Endothelial cell (in vitro differentiated cells): ENCODE measurements around the gene PACRG. TPM values are rescaled to one million over a fixed set of nuclear protein-coding genes. Genes with fewer than 3 reads are reported as not detected.

Experiments
- DNase-seq: peaks from one replicate; pipeline ENCODE4 v3.0.0; 2021; ENCODE audit warnings: low spot score
- H3K27ac Mint-ChIP-seq: one replicate; pipeline ENCODE4 v1.8.0; 2021; ENCODE audit warnings: mixed read lengths, inconsistent platforms; ENCODE audit not compliant: unreplicated experiment
- H3K27me3 Mint-ChIP-seq: one replicate; pipeline ENCODE4 v1.8.0; 2021; ENCODE audit warnings: mild to moderate bottlenecking, moderate library complexity, mixed read lengths, inconsistent platforms; ENCODE audit not compliant: unreplicated experiment
- H3K36me3 Mint-ChIP-seq: one replicate; pipeline ENCODE4 v1.8.0; 2021; ENCODE audit warnings: mild to moderate bottlenecking, low read depth, mixed read lengths, inconsistent platforms; ENCODE audit not compliant: unreplicated experiment
- H3K4me1 Mint-ChIP-seq: one replicate; pipeline ENCODE4 v1.8.0; 2021; ENCODE audit warnings: mild to moderate bottlenecking, mixed read lengths, inconsistent platforms; ENCODE audit not compliant: unreplicated experiment
- H3K4me3 Mint-ChIP-seq: one replicate; pipeline ENCODE4 v1.8.0; 2021; ENCODE audit warnings: mild to moderate bottlenecking, mixed read lengths, inconsistent platforms; ENCODE audit not compliant: unreplicated experiment
- H3K9me3 Mint-ChIP-seq: one replicate; pipeline ENCODE4 v1.8.0; 2021; ENCODE audit warnings: mixed read lengths, inconsistent platforms; ENCODE audit not compliant: unreplicated experiment
- CTCF ChIP-seq: fragments of 200-600 bp; sonication (generic); IDR thresholded peaks from one replicate; pipeline ENCODE4 v1.5.0; 2021; ENCODE audit warnings: antibody characterized with exemption; ENCODE audit not compliant: unreplicated experiment
- total RNA-seq: library from RNA; stranded (reverse); fragmentation: NEBNext Ultra II Directional; extraction: Animal tissue kit (Norgen Biotek cat#: 25700); gene quantifications from one replicate; pipeline ENCODE4 v1.2.1, GENCODE V29; 2021; ENCODE audit not compliant: unreplicated experiment

The PACRG gene
- total RNA-seq, 1 donor from 2014 or later = 1.1 TPM

GRCh38 chr6:163193326-163193725 lies 465.6 kb downstream of the PACRG start:
- H3K36me3 Mint-ChIP-seq = no peaks in the 10 kb centered on the region
- H3K9me3 Mint-ChIP-seq = no peaks in the 10 kb centered on the region
- no peak overlapping the region for H3K27ac Mint-ChIP-seq
- H3K4me3 Mint-ChIP-seq = no peak overlapping the region
- no peak for TF ChIP-seq CTCF
- no peak for DNase-seq
- peaks cover 9% of the 10 kb centered on the region for H3K4me1 Mint-ChIP-seq
- H3K27me3 Mint-ChIP-seq = peaks cover 10% of the 10 kb centered on the region

- H3K27me3 Mint-ChIP-seq = peaks cover 10% of the 10 kb centered on the region
- peaks cover 9% of the 10 kb centered on the region for H3K4me1 Mint-ChIP-seq
- DNase-seq = no peak
- H3K9me3 Mint-ChIP-seq = no peaks in the 10 kb centered on the region
- H3K27ac Mint-ChIP-seq = no peak overlapping the region
- no peak overlapping the region for H3K4me3 Mint-ChIP-seq
- H3K36me3 Mint-ChIP-seq = no peaks in the 10 kb centered on the region
- TF ChIP-seq CTCF = no peak
These were observed 468.2 kb downstream of the PACRG start for GRCh38 chr6:163195721-163196691.

GRCh38 chr6:163197839-163198238 lies 470.1 kb downstream of the PACRG start:
- Mint-ChIP-seq H3K36me3 (no peaks in the 10 kb centered on the region), H3K27me3 (peaks cover 8% of the 10 kb centered on the region), H3K4me3 (no peak overlapping the region), H3K27ac (no peak overlapping the region), H3K4me1 (no peaks in the 10 kb centered on the region), H3K9me3 (no peaks in the 10 kb centered on the region)
- TF ChIP-seq CTCF = no peak
- no peak for DNase-seq

- Mint-ChIP-seq H3K9me3 (no peaks in the 10 kb centered on the region), H3K36me3 (no peaks in the 10 kb centered on the region), H3K4me1 (no peaks in the 10 kb centered on the region), H3K4me3 (no peak overlapping the region), H3K27ac (no peak overlapping the region), H3K27me3 (peaks cover 6% of the 10 kb centered on the region)
- DNase-seq = no peak
- no peak for TF ChIP-seq CTCF
These were observed 470.6 kb downstream of the PACRG start for GRCh38 chr6:163198396-163198795.

GRCh38 chr6:163199371-163199770 lies 471.6 kb downstream of the PACRG start:
- no peak overlapping the region for H3K4me3 Mint-ChIP-seq

More at GRCh38 chr6:163199371-163199770, 471.6 kb downstream of the PACRG start:
- no peak for DNase-seq
- no peak for TF ChIP-seq CTCF
- H3K27ac Mint-ChIP-seq = no peak overlapping the region
- peaks cover 6% of the 10 kb centered on the region for H3K27me3 Mint-ChIP-seq
- peaks cover 2% of the 10 kb centered on the region for H3K9me3 Mint-ChIP-seq
- no peaks in the 10 kb centered on the region for H3K4me1 Mint-ChIP-seq
- no peaks in the 10 kb centered on the region for H3K36me3 Mint-ChIP-seq
